HG03457 (cell line): ENCODE data around the gene MCRIP2.
"Not testable (repeated sequence)": the region's sequence is repeated elsewhere in the genome, so short reads cannot be mapped to it uniquely, and the experiment has no call there.

Source experiments
- ATAC-seq: cut with Tn5 transposase; IDR thresholded peaks from one replicate; pipeline ENCODE4 v1.9.1; 2021; ENCODE audit warnings: moderate number of reproducible peaks; ENCODE audit not compliant: unreplicated experiment

The MCRIP2 gene

DNA sequence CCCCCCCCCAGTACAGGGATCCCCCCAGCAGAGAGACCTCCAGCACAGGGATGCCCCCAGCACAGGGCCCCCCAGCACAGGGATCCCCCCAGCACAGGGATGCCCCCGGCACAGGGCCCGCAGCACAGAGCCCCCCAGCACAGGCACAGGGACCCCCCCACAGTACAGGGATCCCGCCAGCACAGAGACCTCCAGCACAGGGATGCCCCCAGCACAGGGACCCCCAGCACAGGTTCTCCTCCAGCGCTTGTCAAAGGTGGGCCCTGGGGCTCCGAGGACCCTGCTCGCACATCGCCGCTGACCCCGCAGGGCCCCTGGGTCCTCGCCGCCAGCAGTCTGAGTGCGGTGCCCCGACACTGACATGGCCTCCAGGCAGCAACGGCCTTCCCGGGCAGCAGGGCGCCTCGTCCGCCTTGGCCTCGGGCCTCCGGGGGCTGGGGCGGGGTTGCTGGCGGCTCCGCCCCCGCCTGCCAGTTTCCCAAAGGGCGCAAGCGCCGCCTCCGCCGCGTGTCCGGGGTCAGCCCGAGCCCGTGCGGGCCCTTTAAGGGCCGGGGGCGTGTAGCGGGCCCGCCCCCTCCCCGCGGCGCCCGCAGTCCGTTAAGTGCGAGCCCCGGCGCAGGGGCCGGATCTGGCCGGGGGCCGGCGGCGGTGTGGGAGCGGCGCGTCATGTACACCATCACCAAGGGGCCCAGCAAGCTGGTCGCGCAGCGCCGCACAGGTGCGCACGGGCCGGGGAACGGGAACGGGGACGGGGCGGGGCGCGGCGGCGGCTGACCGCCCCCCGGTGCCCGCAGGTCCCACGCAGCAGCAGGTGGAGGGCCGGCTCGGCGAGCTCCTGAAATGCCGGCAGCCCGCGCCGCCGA is at the start of gene MCRIP2:
Gene MCRIP2, plus strand, starts transcription at position 503 of the 863 bp plus-strand sequence. Its CDS starts 164 bp downstream, at position 667.
- no peak for ATAC-seq

DNA sequence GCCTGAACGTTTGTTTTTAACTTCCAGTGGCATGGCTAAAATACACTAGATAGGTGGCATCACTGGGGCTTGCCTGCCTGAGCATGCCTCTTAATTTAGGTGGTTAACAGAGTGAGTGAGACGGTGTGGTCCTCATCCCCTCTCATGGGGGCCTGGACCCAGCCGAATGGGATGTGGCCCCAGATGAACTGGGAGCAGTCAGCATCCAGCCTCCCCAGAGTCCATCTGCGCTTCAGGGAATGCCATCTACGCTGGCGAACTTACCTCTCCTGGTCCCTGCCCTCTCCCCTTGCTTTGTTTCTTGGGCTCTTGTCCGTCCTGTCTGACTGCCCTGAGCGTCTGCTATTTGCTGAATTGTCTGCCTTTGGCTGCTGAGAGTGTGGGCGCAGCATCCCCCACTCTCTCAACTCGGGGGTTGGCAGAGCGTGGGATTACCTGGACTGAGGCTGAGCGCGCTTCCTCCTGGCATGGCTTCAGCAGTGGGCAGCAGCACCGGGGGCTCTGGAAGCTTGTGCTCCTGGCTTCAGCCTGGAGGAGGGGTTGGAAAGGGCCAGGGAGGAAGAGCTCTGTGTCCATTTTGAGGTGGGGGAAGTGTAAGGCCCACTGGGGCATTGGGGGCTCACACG is 49.6 kb upstream of the MCRIP2 start:
- no peak for ATAC-seq

DNA sequence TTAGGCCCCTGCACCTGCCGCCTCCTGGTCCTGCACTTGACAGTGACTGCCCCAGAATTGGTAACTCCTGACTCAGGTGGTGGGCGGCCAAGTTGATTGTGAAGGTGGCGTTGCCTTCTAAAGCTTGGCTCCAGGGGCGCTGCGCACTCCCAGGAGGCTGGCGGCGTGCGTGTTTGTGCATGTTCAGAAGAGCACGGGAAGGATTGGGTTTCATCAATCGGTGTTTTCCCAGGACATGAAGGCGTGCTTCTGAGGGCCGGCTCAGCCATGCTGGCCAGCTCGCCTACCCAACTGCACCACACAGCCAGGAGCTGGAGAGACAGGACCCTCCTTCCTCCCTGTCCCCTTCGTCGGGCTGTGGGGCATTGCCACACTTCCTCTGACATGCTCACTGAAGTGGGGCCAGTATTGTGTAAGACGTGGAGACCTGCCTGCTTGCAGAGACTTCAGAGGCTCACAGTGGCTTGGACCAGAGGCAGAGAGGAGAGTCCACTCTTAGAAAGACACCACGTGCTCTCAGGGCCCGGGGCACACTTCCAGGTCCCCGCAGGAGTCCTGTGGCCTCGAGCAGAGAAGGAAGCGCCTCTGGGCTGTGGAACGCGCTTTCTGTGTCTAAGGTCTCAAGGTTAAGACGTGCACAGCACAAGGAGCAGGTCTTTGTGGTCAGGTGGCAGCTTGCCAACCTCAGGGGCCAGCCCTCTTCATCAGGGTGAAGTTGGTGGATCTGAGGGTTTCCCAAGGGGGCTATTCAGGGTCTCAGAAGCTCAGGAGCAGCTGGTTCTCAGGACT is 48.9 kb upstream of the MCRIP2 start:
- no peak for ATAC-seq

GRCh38 chr16:593406-593805 is 48.2 kb upstream of the MCRIP2 start:
- ATAC-seq: no peak

GRCh38 chr16:593807-594206 is 47.8 kb upstream of the MCRIP2 start:
- no peak for ATAC-seq

- no peak for ATAC-seq
Measured at GRCh38 chr16:595094-595528, 46.5 kb upstream of the MCRIP2 start.

DNA sequence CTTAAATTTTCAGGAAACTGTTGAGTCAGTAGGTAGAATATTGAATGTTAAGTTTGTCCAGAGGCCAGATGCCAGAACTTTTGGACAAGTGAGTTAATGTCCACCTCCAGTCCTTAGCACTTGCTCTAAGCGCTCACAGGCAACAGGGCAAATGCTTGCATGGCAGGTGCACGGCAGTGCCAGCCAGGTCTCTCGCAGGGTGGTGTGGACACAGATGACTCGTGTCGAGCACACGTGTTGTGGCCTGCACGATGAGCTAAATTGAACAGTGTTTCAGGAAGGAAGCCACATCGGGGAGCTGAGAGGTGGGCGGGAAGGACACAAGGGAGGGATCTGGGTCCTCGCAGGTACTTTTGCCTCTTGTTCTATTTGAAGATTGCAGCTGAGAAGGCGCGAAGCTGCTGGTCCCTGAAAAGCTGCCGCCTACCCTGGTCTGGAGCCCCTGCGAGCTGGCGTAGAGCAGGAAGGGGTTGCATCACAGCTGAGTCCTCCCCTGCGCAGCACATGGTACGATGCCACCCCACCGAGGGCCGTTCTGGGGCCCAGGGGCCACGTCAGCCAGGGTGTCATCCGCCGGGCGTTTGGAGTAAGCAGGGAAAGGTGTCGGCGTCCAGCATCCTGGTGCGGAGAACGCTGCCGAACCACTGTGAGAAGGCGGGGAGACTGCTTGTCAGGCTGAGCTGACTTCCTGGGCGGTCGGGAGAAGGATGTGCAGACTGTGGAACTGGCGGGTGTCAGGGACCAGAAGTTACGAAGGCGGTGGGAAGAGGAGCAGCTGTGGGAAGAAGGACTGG is 45.5 kb upstream of the MCRIP2 start:
- ATAC-seq: no peak

DNA sequence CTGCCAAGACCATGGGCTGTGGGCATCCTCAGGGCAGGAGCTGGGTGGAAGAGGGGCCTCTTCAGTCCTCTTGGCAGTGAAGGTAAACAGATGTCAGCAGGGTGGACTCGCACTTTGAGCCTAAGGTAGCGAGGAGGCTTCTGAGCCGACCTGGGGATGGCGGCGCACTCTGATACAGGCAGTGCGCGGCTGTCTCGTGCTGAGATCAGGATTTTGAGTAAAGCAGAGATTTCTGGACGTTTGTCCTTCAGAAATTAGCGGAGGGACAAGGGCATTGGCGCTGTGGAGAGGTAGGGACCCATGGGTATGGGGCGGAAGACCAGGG is 44.9 kb upstream of the MCRIP2 start:
- no peak for ATAC-seq

DNA sequence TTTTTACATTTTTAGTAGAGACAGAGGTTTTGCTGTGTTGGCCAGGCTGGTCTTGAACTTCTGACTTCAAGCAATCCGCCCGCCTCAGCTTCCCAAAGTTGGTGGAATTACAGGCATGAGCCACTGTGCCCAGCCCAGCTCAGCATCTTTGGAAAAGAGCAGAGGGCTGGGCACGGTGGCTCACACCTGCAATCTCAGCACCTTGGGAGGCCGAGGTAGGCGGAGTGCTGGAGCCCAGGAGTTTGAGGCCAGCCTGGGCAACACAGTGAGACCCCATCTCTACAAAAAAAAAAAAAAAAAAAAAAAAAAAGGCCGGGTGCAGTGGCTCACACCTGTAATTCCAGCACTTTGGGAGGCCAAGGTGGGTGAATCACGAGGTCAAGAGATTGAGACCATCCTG is 44.0 kb upstream of the MCRIP2 start:
- not testable (repeated sequence) for ATAC-seq

- no peak for ATAC-seq
Measured at GRCh38 chr16:598823-599739, 42.5 kb upstream of the MCRIP2 start.

DNA sequence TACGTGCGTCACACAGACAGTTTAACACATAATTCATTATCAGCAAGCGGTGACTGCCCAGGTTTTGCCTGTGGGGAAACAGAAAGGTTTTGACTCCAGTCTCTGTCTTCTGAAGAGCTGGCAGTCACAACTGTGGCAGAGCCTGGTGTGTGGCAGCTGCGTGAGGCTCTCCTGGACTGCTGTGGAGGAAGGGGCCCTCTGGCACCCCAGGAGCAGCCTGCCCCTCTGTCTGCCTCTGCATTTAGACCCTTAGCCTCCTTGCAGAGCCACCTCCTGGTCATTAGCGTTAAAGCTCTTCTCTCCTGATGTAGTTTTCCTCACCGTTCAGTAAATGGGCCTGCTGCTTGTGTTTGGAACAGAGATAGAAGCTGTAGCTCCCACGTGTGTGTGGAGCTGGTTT is 40.8 kb upstream of the MCRIP2 start:
- no peak for ATAC-seq

DNA sequence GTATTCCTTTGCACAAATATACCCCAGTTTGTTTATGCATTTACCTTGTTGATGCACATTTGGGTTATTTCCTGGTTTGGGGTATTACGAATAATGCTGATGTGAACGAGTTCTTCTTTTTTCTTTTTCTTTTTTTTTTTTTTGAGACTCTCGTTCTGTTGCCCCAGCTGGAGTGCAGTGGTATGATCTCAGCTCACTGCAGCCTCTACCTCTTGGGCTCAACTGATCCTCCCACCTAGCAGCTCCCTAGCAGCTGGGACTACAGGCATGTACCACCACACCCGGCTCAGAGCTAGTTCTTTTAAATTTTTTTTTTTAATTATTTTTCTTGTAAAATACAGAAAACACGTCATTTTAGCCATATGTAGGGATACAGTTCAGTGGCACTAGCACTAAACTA is 37.7 kb upstream of the MCRIP2 start:
- no peak for ATAC-seq

DNA sequence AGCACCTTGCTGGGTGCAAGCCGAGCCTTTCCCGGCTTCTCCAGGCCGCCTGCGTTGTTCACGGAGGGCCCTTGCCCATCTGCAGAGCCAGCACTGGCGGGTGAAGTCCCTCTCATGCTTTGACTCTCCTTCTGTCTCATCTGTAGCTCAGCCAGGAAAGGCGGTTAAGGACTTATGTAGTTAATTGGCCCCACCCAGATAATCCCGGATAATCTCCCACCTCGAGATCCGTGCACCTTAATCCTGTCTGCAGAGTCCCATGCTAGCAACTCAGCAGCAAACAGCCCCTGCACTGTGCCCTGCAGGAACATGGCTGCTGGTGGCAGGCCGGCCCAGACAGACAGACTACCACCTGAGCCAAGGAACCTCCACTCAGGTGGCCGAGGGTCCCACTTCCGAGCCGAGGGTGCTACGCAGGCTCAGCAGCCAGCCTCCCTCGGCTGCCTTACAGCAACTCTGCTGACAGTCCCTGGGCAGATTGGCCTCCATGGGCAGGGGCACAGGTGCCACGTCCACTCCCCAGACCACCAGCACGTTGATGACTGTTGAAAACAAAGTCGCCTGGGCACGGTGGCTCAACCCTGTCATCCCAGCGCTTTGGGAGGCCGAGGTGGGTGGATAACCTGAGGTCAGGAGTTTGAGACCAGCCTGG is 34.8 kb upstream of the MCRIP2 start:
- no peak for ATAC-seq

- no peak for ATAC-seq
Measured at GRCh38 chr16:608019-608418, 33.6 kb upstream of the MCRIP2 start.

DNA sequence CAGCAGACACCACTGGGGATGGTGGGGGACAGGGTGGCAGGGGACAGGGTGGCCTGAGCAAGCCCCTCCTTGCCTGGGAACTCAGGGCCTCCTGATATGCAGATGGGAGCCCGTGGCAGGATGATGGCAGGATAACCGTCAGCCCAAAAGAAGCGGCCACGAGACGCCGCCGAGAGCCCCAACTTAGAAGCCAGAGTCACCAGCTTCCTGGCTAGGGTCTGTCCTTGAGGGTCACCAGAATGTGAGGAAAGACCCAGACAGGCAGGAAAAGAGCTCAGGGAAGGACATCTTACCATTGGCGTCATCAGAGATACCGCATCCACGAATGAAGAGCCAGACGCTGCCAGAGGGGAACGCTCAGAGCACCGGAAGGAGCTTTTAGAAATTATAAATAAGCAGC is 32.3 kb upstream of the MCRIP2 start:
- no peak for ATAC-seq

GRCh38 chr16:609984-610383 is 31.6 kb upstream of the MCRIP2 start:
- ATAC-seq: no peak

DNA sequence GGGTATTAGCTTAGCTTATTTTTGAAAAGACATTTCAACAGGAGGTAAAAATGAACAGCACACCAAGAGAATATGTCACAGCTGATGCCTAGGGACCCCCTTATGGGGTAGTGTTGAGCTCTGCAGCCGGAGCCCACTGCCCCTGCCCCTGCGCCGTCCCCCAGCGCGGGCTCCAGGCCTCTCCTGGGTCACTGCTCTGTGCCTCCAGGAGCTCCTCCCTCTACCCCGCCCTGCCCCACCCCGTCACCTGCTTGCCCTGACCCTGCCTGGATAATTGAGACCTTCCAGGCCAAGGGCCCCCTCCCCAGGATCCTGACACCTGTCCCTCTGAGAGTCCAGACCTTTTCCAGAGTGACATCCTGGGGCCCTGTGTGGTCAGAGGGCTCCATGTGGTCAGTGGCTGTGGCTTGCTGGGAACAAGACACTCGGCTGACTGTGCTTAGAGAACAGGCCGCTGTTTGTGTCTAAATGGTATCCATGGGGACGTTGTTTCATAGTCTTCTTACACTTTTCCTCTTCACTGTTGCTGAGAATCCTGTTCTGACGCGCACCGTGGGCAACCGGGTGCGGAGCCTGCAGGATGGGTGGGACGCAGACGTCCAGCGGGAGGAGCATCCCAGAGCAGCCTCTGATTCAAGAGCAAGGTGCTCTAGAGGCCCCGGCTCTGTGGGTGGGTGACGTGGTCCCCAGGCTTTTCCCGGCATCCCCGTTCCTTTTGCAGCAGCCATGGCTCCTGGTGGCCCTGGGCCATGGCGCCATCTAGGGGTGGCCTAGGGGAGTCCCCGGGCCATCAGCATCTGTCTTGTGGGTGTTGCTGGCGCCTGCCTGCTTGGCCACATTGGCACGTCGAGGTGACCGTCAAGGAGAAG is 30.9 kb upstream of the MCRIP2 start:
- ATAC-seq: no peak

- ATAC-seq: no peak
Measured at GRCh38 chr16:615122-615521, 26.5 kb upstream of the MCRIP2 start.
